Fibroblast of skin of scalp (primary cell): ENCODE measurements around the gene RSPO4.
"Not testable (repeated sequence)": the region's sequence is repeated elsewhere in the genome, so short reads cannot be mapped to it uniquely, and the experiment has no call there.

Source experiments
- DNase-seq: peaks from one replicate; pipeline ENCODE4 v3.0.0-alpha.2; 2013

The RSPO4 gene

GRCh38 chr20:1003920-1004697 is 2.0 kb upstream of the RSPO4 start:
- no peak for DNase-seq

GRCh38 chr20:1002682-1003561 is 811 bp upstream of the RSPO4 start:
- DNase-seq, result no peak

- DNase-seq, result no peak
These were observed 995 bp downstream of the RSPO4 start for GRCh38 chr20:1001116-1001515.

- DNase-seq, result no peak
These were observed 3.8 kb downstream of the RSPO4 start for GRCh38 chr20:998231-998830.

- no peak for DNase-seq
These were observed 4.6 kb downstream of the RSPO4 start for GRCh38 chr20:997486-997885.

GRCh38 chr20:997016-997415 is 5.1 kb downstream of the RSPO4 start:
- DNase-seq, result no peak

- DNase-seq, result no peak
These were observed 6.9 kb downstream of the RSPO4 start for GRCh38 chr20:995170-995569.

- peak; percentile 7 for DNase-seq
These were observed 9.1 kb downstream of the RSPO4 start for GRCh38 chr20:992801-993535.

- DNase-seq, result no peak
These were observed 10.3 kb downstream of the RSPO4 start for GRCh38 chr20:991850-992249.

GRCh38 chr20:990293-990959 is 11.7 kb downstream of the RSPO4 start:
- DNase-seq, result no peak

- no peak for DNase-seq
These were observed 13.8 kb downstream of the RSPO4 start for GRCh38 chr20:988272-988671.

- no peak for DNase-seq
These were observed 14.4 kb downstream of the RSPO4 start for GRCh38 chr20:987677-988076.

GRCh38 chr20:986733-987355 is 15.3 kb downstream of the RSPO4 start:
- no peak for DNase-seq

- DNase-seq, result not testable (repeated sequence)
These were observed 17.1 kb downstream of the RSPO4 start for GRCh38 chr20:984994-985393.

- no peak for DNase-seq
These were observed 19.4 kb downstream of the RSPO4 start for GRCh38 chr20:982754-983153.

- DNase-seq, result no peak
These were observed 25.1 kb downstream of the RSPO4 start for GRCh38 chr20:977021-977420.

- no peak for DNase-seq
These were observed 26.1 kb downstream of the RSPO4 start for GRCh38 chr20:976033-976432.

GRCh38 chr20:973785-974194 is 28.3 kb downstream of the RSPO4 start:
- peak; percentile 74 for DNase-seq

- DNase-seq, result no peak
These were observed 29.9 kb downstream of the RSPO4 start for GRCh38 chr20:972256-972655.

- DNase-seq, result no peak
These were observed 30.8 kb downstream of the RSPO4 start for GRCh38 chr20:971346-971745.

- no peak for DNase-seq
These were observed 32.2 kb downstream of the RSPO4 start for GRCh38 chr20:969868-970267.
